Keratinocyte (primary cell): ENCODE results near the gene PTPN14.

Experiments used
- CTCF ChIP-seq, 3 experiments: IDR thresholded peaks in 1 of 3; conservative IDR thresholded peaks in 1 of 3; optimal IDR thresholded peaks in 1 of 3; 2 replicates in 2 of 3; 3 replicates in 1 of 3; pipeline versions ENCODE3 to v1.5.1; 2011; ENCODE audit warnings: low read length in 3 of 3, mild to moderate bottlenecking in 3 of 3, moderate library complexity in 2 of 3, control low read depth in 1 of 3, inconsistent platforms in 1 of 3; ENCODE audit not compliant: insufficient read depth in 2 of 3; ENCODE audit errors: extremely low read depth in 1 of 3
- EZH2 ChIP-seq: IDR thresholded peaks from one replicate; pipeline ENCODE4 v1.6.1; 2012; ENCODE audit warnings: inconsistent platforms, mild to moderate bottlenecking, low read length, moderate library complexity

GRCh38 chr1:214445199-214445598, 106.2 kb downstream of the PTPN14 start:
- TF ChIP-seq EZH2 = no peak
- TF ChIP-seq CTCF (optimal IDR thresholded peaks at IDR 0.05 in 1 of 3, IDR thresholded peaks at IDR 0.05 in 1 of 3, conservative IDR thresholded peaks at IDR 0.05 in 1 of 3; ENCODE audit: extremely low read depth in 1 of 3, insufficient read depth in 2 of 3, low read length in 3 of 3) = no peak
